Endodermal cell (in vitro differentiated cells): ENCODE measurements around the gene NTRK2. TPM values are rescaled to one million over a fixed set of nuclear protein-coding genes. Genes with fewer than 3 reads are reported as not detected.

Source experiments
- DNase-seq: peaks from one replicate; pipeline ENCODE4 v3.0.0-alpha.2; 2017
- H3K27ac ChIP-seq: 2 replicates; pipeline ENCODE4 v1.5.1; 2013; ENCODE audit warnings: mild to moderate bottlenecking, low read depth, low read length, moderate library complexity
- H3K27me3 ChIP-seq: 2 replicates; pipeline ENCODE4 v1.6.1; 2013; ENCODE audit warnings: mild to moderate bottlenecking, low read length, moderate library complexity; ENCODE audit not compliant: insufficient read depth, control insufficient read depth, poor library complexity, severe bottlenecking
- H3K36me3 ChIP-seq: 2 replicates; pipeline ENCODE4 v1.7.0; 2013; ENCODE audit warnings: mild to moderate bottlenecking, low read length, moderate library complexity; ENCODE audit not compliant: control insufficient read depth, insufficient read depth
- H3K4me1 ChIP-seq: one replicate; pipeline ENCODE4 v1.7.0; 2013; ENCODE audit warnings: low read length; ENCODE audit not compliant: control insufficient read depth, insufficient read depth
- H3K4me3 ChIP-seq: 2 replicates; pipeline ENCODE4 v1.5.1; 2013; ENCODE audit warnings: mild to moderate bottlenecking, low read length, moderate library complexity
- H3K9ac ChIP-seq: 2 replicates; pipeline ENCODE4 v1.6.1; 2013; ENCODE audit warnings: mild to moderate bottlenecking, low read length, moderate library complexity; ENCODE audit not compliant: poor library complexity, severe bottlenecking; ENCODE audit errors: extremely low read depth
- H3K9me3 ChIP-seq: 2 replicates; pipeline ENCODE4 v1.6.1; 2013; ENCODE audit warnings: mild to moderate bottlenecking, low read length, moderate library complexity; ENCODE audit not compliant: control insufficient read depth
- H3K27ac Mint-ChIP-seq: 2 replicates; pipeline ENCODE4 v1.8.0; 2020; ENCODE audit warnings: mixed read lengths
- H3K27me3 Mint-ChIP-seq: 2 replicates; pipeline ENCODE4 v1.8.0; 2021; ENCODE audit warnings: mild to moderate bottlenecking, mixed read lengths; ENCODE audit not compliant: insufficient read depth
- H3K36me3 Mint-ChIP-seq: 2 replicates; pipeline ENCODE4 v1.8.0; 2020; ENCODE audit warnings: low read depth, mixed read lengths
- H3K4me1 Mint-ChIP-seq: 2 replicates; pipeline ENCODE4 v1.8.0; 2020; ENCODE audit warnings: mixed read lengths
- H3K4me3 Mint-ChIP-seq: 2 replicates; pipeline ENCODE4 v1.8.0; 2020; ENCODE audit warnings: mild to moderate bottlenecking, moderate library complexity, mixed read lengths
- H3K9me3 Mint-ChIP-seq: 2 replicates; pipeline ENCODE4 v1.8.0; 2020; ENCODE audit warnings: mild to moderate bottlenecking, mixed read lengths
- WGBS, 2 experiments: methylation state at CpG; one replicate each; pipeline versions ENCODE4 v1.1.5 to v1.1.7; 2013; ENCODE audit warnings: missing lambda C conversion rate in 2 of 2, mixed read lengths in 1 of 2; ENCODE audit not compliant: insufficient coverage in 1 of 2, insufficient read length in 1 of 2; 5-methylcytosine and 5-hydroxymethylcytosine counted together
- total RNA-seq, 2 donors: library from RNA; stranded (reverse); fragmentation: NEBNext Ultra II Directional in 1 of 2; extraction: Animal tissue kit (Norgen Biotek cat#: 25700) in 1 of 2; gene quantifications; 2 replicates in 1 of 2; 3 replicates in 1 of 2; pipeline ENCODE4 v1.2.1, GENCODE V29; 2021
- TF ChIP-seq, protein P1 (sequence below): fragments of 200-600 bp; sonication (generic); conservative IDR thresholded peaks from 2 replicates; pipeline ENCODE4 v1.5.0; 2021; ENCODE audit warnings: antibody characterized with exemption, mild to moderate bottlenecking

NTRK2 gene
- total RNA-seq, 2 donors from 2014 or later: 0.09 to 0.18 TPM

DNA sequence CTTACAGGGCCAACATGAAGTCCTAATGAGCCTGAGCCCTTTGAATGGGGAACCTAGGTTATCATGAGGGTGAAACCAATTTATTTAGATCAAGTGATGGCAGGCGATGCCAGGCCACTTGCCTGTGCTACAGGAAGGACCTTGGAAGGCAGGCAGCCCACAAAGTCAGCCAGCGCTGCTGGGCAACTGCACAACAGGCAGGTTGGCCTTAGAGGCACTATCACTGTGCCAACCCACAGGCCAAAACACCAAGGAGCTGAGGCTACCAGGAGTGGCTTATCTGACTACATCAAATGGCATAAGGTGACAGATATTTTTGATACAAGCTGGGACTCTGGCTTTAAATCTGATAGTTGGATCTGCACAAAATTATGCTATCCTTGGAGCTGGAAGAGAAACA is 319.1 kb downstream of the NTRK2 start:
- H3K4me1 ChIP-seq: no peaks in the 10 kb centered on the region
- Mint-ChIP-seq H3K27ac (no peak overlapping the region), H3K4me3 (no peak overlapping the region), H3K4me1 (peaks cover 16% of the 10 kb centered on the region), H3K36me3 (no peaks in the 10 kb centered on the region), H3K27me3 (peaks cover 83% of the 10 kb centered on the region), H3K9me3 (no peaks in the 10 kb centered on the region)
- 90 to 95% methylated on average over 2 of the region's 2 CpGs for WGBS, 2 experiments
- no peak overlapping the region for H3K9ac ChIP-seq
- H3K36me3 ChIP-seq: no peaks in the 10 kb centered on the region
- no peak overlapping the region for H3K27ac ChIP-seq
- DNase-seq: no peak
- H3K9me3 ChIP-seq: no peaks in the 10 kb centered on the region
- no peak overlapping the region for H3K4me3 ChIP-seq
- H3K27me3 ChIP-seq: peaks cover 57% of the 10 kb centered on the region
- TF ChIP-seq, protein P1, sequence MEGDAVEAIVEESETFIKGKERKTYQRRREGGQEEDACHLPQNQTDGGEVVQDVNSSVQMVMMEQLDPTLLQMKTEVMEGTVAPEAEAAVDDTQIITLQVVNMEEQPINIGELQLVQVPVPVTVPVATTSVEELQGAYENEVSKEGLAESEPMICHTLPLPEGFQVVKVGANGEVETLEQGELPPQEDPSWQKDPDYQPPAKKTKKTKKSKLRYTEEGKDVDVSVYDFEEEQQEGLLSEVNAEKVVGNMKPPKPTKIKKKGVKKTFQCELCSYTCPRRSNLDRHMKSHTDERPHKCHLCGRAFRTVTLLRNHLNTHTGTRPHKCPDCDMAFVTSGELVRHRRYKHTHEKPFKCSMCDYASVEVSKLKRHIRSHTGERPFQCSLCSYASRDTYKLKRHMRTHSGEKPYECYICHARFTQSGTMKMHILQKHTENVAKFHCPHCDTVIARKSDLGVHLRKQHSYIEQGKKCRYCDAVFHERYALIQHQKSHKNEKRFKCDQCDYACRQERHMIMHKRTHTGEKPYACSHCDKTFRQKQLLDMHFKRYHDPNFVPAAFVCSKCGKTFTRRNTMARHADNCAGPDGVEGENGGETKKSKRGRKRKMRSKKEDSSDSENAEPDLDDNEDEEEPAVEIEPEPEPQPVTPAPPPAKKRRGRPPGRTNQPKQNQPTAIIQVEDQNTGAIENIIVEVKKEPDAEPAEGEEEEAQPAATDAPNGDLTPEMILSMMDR: no peak

DNA sequence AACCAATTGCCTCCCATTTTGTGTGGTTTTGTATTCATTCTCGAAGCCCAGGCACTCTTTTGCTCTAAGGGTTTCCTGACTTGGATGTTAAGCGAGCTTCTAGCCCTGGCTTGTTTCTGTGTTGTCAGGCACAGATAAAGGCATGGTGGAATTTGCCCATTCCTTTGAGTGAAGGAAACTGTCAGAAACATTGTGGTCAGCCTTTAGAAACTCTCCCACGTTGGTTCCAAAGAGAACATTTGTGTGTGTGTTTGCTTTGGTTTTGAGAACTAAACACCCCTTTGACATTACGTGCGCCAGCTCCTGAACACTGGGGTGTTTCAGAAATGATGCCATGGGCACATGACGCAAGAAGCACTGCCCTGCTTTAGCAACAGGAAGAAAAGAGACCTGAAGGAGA is 320.9 kb downstream of the NTRK2 start:
- TF ChIP-seq, protein P1: no peak
- Mint-ChIP-seq H3K27ac (no peak overlapping the region), H3K27me3 (peaks cover 81% of the 10 kb centered on the region), H3K9me3 (no peaks in the 10 kb centered on the region), H3K4me3 (no peak overlapping the region), H3K4me1 (peaks cover 16% of the 10 kb centered on the region), H3K36me3 (no peaks in the 10 kb centered on the region)
- H3K4me3 ChIP-seq: no peak overlapping the region
- peaks cover 43% of the 10 kb centered on the region for H3K27me3 ChIP-seq
- 89 to 90% methylated on average over 4 to 6 of the region's 6 CpGs for WGBS, 2 experiments
- no peak for DNase-seq
- H3K36me3 ChIP-seq: no peaks in the 10 kb centered on the region
- H3K27ac ChIP-seq: peak overlapping the region; percentile 53
- no peaks in the 10 kb centered on the region for H3K9me3 ChIP-seq
- H3K4me1 ChIP-seq: no peaks in the 10 kb centered on the region
- H3K9ac ChIP-seq: no peak overlapping the region

DNA sequence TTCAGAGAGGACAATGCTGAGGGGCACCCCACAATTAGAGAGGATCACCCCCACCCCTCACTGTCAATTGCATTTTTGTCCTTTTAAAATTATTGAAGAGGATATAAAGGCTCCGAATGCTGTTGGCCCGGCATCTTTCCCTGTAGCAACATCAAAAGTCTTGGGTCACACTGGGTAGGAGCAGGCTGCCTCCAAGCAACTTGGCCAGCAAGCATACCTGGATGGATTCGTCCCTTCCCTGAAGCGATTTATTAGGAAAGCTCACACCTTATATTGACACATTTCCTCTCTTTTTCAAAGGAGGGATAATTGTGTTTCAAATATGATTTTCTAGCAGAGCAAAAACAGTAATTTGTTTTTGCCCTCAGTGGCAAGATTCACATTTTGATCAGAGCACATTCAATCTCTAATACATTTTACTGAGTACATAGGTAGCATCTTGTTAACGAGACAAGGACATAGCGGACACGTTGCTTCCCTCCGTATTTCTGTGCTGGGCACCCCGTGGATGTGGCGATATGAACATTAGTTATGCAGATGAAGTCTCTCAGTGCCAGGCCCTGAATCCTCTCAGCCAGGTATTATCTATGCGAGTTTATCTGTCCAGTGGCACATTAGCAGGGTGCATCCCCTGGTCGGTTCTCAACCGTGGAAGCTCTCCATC is 321.5 kb downstream of the NTRK2 start:
- Histone ChIP-seq H3K27me3 (peaks cover 38% of the 10 kb centered on the region), H3K27ac (peak overlapping the region; percentile 53), H3K4me3 (no peak overlapping the region), H3K4me1 (no peaks in the 10 kb centered on the region), H3K9me3 (no peaks in the 10 kb centered on the region), H3K9ac (no peak overlapping the region), H3K36me3 (no peaks in the 10 kb centered on the region)
- TF ChIP-seq, protein P1: no peak
- WGBS, 2 experiments: 91 to 93% methylated on average over 10 to 13 of the region's 13 CpGs
- no peak for DNase-seq
- no peak overlapping the region for H3K4me3 Mint-ChIP-seq
- peaks cover 16% of the 10 kb centered on the region for H3K4me1 Mint-ChIP-seq
- peaks cover 80% of the 10 kb centered on the region for H3K27me3 Mint-ChIP-seq
- no peak overlapping the region for H3K27ac Mint-ChIP-seq
- no peaks in the 10 kb centered on the region for H3K9me3 Mint-ChIP-seq
- no peaks in the 10 kb centered on the region for H3K36me3 Mint-ChIP-seq
